Keratinocyte (primary cell): ENCODE data around the gene DYNLRB1.

Source experiments
- EZH2 ChIP-seq: IDR thresholded peaks from one replicate; pipeline ENCODE4 v1.6.1; 2012; ENCODE audit warnings: inconsistent platforms, mild to moderate bottlenecking, low read length, moderate library complexity
- TF ChIP-seq, protein P1 (sequence below), 3 experiments: IDR thresholded peaks in 1 of 3; conservative IDR thresholded peaks in 1 of 3; optimal IDR thresholded peaks in 1 of 3; 2 replicates in 2 of 3; 3 replicates in 1 of 3; pipeline versions ENCODE3 to v1.5.1; 2011; ENCODE audit warnings: low read length in 3 of 3, mild to moderate bottlenecking in 3 of 3, moderate library complexity in 2 of 3, control low read depth in 1 of 3, inconsistent platforms in 1 of 3; ENCODE audit not compliant: insufficient read depth in 2 of 3; ENCODE audit errors: extremely low read depth in 1 of 3

DNA sequence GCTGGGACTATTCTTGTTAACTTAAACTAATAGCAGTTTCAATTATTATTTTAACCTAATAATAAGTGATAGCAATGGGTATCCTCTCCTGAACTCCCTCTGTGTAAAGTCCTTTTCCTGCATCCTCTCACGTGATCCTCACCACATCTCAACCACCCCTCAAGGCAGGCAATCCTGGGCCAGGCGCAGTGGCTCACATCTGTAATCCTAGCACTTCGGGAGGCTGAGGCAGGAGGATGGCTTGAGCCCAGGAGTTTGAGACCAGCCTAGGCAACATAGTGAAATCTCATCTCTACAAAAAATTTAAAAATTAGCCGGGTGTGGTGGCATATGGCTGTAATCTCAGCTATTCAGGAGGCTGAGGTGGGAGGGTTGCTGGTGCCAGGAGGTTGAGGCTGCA lies 66.0 kb downstream of the DYNLRB1 start:
- no peak for TF ChIP-seq EZH2
- TF ChIP-seq, protein P1, sequence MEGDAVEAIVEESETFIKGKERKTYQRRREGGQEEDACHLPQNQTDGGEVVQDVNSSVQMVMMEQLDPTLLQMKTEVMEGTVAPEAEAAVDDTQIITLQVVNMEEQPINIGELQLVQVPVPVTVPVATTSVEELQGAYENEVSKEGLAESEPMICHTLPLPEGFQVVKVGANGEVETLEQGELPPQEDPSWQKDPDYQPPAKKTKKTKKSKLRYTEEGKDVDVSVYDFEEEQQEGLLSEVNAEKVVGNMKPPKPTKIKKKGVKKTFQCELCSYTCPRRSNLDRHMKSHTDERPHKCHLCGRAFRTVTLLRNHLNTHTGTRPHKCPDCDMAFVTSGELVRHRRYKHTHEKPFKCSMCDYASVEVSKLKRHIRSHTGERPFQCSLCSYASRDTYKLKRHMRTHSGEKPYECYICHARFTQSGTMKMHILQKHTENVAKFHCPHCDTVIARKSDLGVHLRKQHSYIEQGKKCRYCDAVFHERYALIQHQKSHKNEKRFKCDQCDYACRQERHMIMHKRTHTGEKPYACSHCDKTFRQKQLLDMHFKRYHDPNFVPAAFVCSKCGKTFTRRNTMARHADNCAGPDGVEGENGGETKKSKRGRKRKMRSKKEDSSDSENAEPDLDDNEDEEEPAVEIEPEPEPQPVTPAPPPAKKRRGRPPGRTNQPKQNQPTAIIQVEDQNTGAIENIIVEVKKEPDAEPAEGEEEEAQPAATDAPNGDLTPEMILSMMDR (optimal IDR thresholded peaks at IDR 0.05 in 1 of 3, IDR thresholded peaks at IDR 0.05 in 1 of 3, conservative IDR thresholded peaks at IDR 0.05 in 1 of 3; ENCODE audit: extremely low read depth in 1 of 3, insufficient read depth in 2 of 3, low read length in 3 of 3), result no peak
